IPS-15b (cell line): ENCODE results near the gene ZFYVE28.
"Not testable (repeated sequence)": the region's sequence is repeated elsewhere in the genome, so short reads cannot be mapped to it uniquely, and the experiment has no call there.

Source experiments
- H3K27me3 ChIP-seq: one replicate; pipeline ENCODE4 v1.6.1; 2013; ENCODE audit warnings: low read length; ENCODE audit not compliant: control insufficient read depth, insufficient read depth
- H3K36me3 ChIP-seq: one replicate; pipeline ENCODE4 v1.6.1; 2013; ENCODE audit warnings: low read length; ENCODE audit not compliant: control insufficient read depth, insufficient read depth
- H3K4me1 ChIP-seq: one replicate; pipeline ENCODE4 v1.6.1; 2013; ENCODE audit warnings: mild to moderate bottlenecking, low read length; ENCODE audit not compliant: control insufficient read depth, insufficient read depth
- H3K4me3 ChIP-seq: one replicate; pipeline ENCODE4 v1.5.1; 2013; ENCODE audit warnings: low read depth, low read length
- H3K9ac ChIP-seq: one replicate; pipeline ENCODE4 v1.6.1; 2013; ENCODE audit warnings: low read depth, mild to moderate bottlenecking, low read length
- H3K9me3 ChIP-seq: one replicate; pipeline ENCODE4 v1.6.1; 2013; ENCODE audit warnings: mild to moderate bottlenecking, low read length; ENCODE audit not compliant: control insufficient read depth, insufficient read depth

Gene ZFYVE28

GRCh38 chr4:2243681-2244380 is 174.6 kb downstream of the ZFYVE28 start:
- no peak overlapping the region for H3K4me3 ChIP-seq
- no peaks in the 10 kb centered on the region for H3K9me3 ChIP-seq
- no peaks in the 10 kb centered on the region for H3K36me3 ChIP-seq
- H3K27me3 ChIP-seq = no peaks in the 10 kb centered on the region
- no peak overlapping the region for H3K9ac ChIP-seq
- peaks cover 6% of the 10 kb centered on the region for H3K4me1 ChIP-seq

- Histone ChIP-seq H3K9me3 (no peaks in the 10 kb centered on the region), H3K4me1 (peaks cover 6% of the 10 kb centered on the region), H3K4me3 (peak within 1 kb of the TSS; percentile 89), H3K9ac (peak within 1 kb of the TSS; percentile 50), H3K36me3 (no peaks in the 10 kb centered on the region), H3K27me3 (no peaks in the 10 kb centered on the region)
These were observed 176.8 kb downstream of the ZFYVE28 start, which contains the start of the genes HAUS3 and POLN for GRCh38 chr4:2241410-2242353. HAUS3 (minus strand) TSS chr4:2242121; CDS start chr4:2240946, 1,175 bp downstream. POLN (minus strand) TSS chr4:2242121; CDS start chr4:2229231, 12,890 bp downstream.

- no peaks in the 10 kb centered on the region for H3K36me3 ChIP-seq
- no peaks in the 10 kb centered on the region for H3K9me3 ChIP-seq
- H3K27me3 ChIP-seq = no peaks in the 10 kb centered on the region
- H3K4me1 ChIP-seq = peaks cover 6% of the 10 kb centered on the region
- peak overlapping the region; percentile 39 for H3K9ac ChIP-seq
- peak overlapping the region; percentile 89 for H3K4me3 ChIP-seq
These were observed 177.4 kb downstream of the ZFYVE28 start for GRCh38 chr4:2241003-2241402.

GRCh38 chr4:2236944-2237666 is 181.3 kb downstream of the ZFYVE28 start:
- no peaks in the 10 kb centered on the region for H3K27me3 ChIP-seq
- H3K9ac ChIP-seq = no peak overlapping the region
- H3K4me1 ChIP-seq = peaks cover 6% of the 10 kb centered on the region
- no peaks in the 10 kb centered on the region for H3K36me3 ChIP-seq
- no peaks in the 10 kb centered on the region for H3K9me3 ChIP-seq
- no peak overlapping the region for H3K4me3 ChIP-seq

GRCh38 chr4:2231082-2231481 is 187.4 kb downstream of the ZFYVE28 start:
- H3K36me3 ChIP-seq = peaks cover 3% of the 10 kb centered on the region
- H3K4me1 ChIP-seq = no peaks in the 10 kb centered on the region
- no peaks in the 10 kb centered on the region for H3K27me3 ChIP-seq
- no peak overlapping the region for H3K4me3 ChIP-seq
- no peak overlapping the region for H3K9ac ChIP-seq
- H3K9me3 ChIP-seq = no peaks in the 10 kb centered on the region

- Histone ChIP-seq H3K27me3 (no peaks in the 10 kb centered on the region), H3K9me3 (no peaks in the 10 kb centered on the region), H3K9ac (no peak overlapping the region), H3K4me3 (no peak overlapping the region), H3K36me3 (peaks cover 3% of the 10 kb centered on the region), H3K4me1 (peaks cover 17% of the 10 kb centered on the region)
These were observed 192.2 kb downstream of the ZFYVE28 start for GRCh38 chr4:2226261-2226660.

- Histone ChIP-seq H3K9ac (peak overlapping the region; percentile 18), H3K9me3 (no peaks in the 10 kb centered on the region), H3K27me3 (no peaks in the 10 kb centered on the region), H3K36me3 (peaks cover 3% of the 10 kb centered on the region), H3K4me3 (no peak overlapping the region), H3K4me1 (peaks cover 24% of the 10 kb centered on the region)
These were observed 195.6 kb downstream of the ZFYVE28 start for GRCh38 chr4:2222838-2223237.

GRCh38 chr4:2221378-2221777 is 197.1 kb downstream of the ZFYVE28 start:
- H3K9ac ChIP-seq, H3K27me3 ChIP-seq, H3K4me3 ChIP-seq, H3K36me3 ChIP-seq, H3K9me3 ChIP-seq: not testable (repeated sequence)
- peaks cover 24% of the 10 kb centered on the region for H3K4me1 ChIP-seq

- Histone ChIP-seq H3K9me3 (no peaks in the 10 kb centered on the region), H3K9ac (no peak overlapping the region), H3K4me3 (no peak overlapping the region), H3K27me3 (no peaks in the 10 kb centered on the region), H3K4me1 (peaks cover 30% of the 10 kb centered on the region), H3K36me3 (no peaks in the 10 kb centered on the region)
These were observed 198.3 kb downstream of the ZFYVE28 start for GRCh38 chr4:2220016-2220630.
